Stimulated activated CD4-positive, alpha-beta T cell treated with anti-CD3 and anti-CD28 coated beads, TNF-alpha, amount 100 ng/mL, for 48 hours (primary cell): ENCODE results near the gene SALL1.

Source experiments
- DNase-seq, 3 donors: peaks; one replicate each; pipeline ENCODE4 v3.0.0-alpha.2; 2020; ENCODE audit warnings: low read depth in 3 of 3

Gene SALL1

DNA sequence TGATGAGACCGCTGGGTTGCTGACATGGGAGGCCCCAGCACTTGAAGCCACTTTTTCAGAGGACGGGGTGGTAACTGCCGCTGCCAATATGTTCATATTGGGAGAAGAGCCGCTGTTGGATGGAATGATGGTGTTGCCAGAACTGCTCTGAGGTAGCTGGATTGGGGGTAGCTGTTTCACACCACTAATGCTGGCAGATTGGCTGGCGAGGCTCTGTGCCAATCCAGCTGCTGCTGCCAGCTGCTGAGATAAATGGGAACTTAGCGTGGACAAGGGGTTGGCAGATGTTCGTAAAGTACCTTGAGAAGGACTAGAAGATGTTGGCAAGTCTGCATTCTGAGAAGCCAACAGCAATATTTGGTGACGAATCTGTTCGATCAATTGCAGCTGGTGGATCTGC, 10.0 kb downstream of the SALL1 start:
- DNase-seq, result no peak

DNA sequence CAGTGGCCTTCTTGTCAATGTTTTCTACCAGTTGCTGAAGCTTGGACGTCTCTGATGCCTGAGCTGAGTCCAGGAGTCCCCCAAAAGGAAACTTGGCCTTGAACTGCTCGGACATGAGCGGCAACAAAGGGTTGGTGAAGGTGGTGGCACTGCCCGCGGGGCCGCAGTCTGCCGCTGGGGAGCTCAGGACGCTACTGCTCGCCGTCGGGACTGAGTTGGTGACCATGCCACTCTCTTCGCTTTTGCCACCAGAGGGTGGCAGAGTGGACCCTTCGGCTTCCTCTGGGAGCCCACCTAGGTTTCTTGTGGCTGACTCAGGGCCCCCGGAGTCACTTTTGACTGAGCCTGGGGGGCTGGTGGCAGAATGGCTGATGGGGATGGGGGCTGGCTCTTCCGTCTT, 11.0 kb downstream of the SALL1 start:
- DNase-seq, result no peak

- no peak for DNase-seq
These were observed 11.5 kb downstream of the SALL1 start for GRCh38 chr16:51139568-51139967.

DNA sequence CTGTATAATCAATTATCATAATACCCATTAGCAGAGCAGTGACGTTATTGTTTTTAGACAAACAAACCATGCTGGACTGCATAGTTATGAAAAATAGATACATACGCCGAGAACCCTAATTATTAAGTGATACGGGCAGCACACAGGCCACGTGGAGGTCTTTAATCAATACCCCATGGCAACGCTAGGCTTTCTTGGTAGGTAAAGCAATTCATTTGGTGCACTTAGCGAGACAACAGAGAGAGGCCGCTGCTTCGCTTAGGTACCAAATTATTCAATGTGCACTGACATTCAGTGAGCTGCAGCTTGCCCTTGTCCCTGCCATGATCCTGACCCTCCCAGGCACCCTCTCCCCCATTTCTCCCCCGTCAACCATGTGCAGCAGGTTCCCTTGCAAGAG, 12.9 kb downstream of the SALL1 start:
- DNase-seq, result no peak

GRCh38 chr16:51137097-51137496, 14.0 kb downstream of the SALL1 start:
- no peak for DNase-seq

GRCh38 chr16:51134876-51135275, 16.2 kb downstream of the SALL1 start:
- DNase-seq, result no peak

GRCh38 chr16:51134269-51134812, 16.7 kb downstream of the SALL1 start:
- DNase-seq, result no peak

- no peak for DNase-seq
These were observed 17.4 kb downstream of the SALL1 start for GRCh38 chr16:51133688-51134087.

GRCh38 chr16:51133183-51133582, 17.9 kb downstream of the SALL1 start:
- no peak for DNase-seq

- no peak for DNase-seq
These were observed 18.5 kb downstream of the SALL1 start for GRCh38 chr16:51132490-51133115.

- no peak for DNase-seq
These were observed 19.5 kb downstream of the SALL1 start for GRCh38 chr16:51131619-51132018.

GRCh38 chr16:51129105-51129504, 22.0 kb downstream of the SALL1 start:
- no peak for DNase-seq

DNA sequence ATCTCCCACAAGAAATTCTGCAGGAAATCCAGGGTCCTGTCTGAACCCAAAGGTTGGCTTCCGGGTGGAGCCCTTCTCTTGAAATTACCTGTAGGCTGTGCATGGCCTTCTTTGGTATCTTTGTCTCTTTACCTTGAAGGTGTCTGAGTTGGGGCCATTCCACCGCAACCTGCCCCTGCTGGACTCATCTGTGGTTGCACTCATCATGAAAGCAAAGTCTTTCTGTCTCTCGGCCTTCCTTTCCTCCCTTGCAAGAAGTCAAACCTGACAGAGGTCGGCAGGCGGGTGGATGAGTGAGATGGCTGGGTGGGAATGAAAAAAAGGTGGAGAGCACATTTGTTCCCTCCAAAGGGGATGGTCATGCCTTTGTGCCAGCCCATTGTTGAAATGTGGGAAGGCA, 25.1 kb downstream of the SALL1 start:
- no peak for DNase-seq

GRCh38 chr16:51124896-51125295, 26.2 kb downstream of the SALL1 start:
- DNase-seq, result no peak

DNA sequence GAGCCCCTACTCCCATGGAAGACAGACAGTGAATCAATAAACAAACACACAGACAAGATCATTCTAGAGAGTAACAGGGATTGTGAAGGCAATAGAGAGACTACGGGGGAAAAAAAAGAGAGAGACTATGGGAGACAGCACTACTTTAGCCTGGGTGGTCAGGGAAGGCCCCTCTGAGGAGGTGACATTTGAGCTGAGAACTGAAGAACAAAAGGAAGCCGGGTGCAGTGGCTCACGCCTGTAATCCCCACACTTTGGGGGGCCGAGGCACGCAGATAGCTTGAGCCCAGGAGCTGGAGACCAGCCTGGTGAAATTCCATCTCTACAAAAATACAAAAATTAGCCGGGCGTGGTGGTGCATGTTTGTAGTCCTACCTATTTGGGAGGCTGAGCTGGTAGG, 29.2 kb downstream of the SALL1 start:
- DNase-seq, result no peak

- DNase-seq, result no peak
These were observed 30.2 kb downstream of the SALL1 start for GRCh38 chr16:51120730-51121347.

- no peak for DNase-seq
These were observed 30.9 kb downstream of the SALL1 start for GRCh38 chr16:51119973-51120729.

DNA sequence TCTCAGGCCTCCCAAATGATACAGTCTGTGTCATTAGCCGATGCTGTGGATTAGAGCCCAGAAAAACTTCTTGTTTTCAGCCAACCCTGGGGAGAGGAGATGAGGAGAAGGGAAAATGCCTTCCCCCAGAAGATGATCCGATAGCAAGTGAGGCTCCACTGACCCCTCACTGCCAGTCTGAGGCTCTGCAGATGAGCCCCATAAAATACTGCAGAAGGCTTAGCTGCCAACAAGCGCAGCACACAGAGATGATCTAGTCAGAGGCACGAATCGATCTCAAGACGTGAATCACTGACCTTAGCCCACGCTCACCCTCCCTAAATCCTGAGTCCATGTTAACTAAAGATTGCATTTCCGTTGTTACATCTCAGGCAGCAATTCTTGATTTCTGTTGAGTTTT, 31.5 kb downstream of the SALL1 start:
- DNase-seq, result no peak

DNA sequence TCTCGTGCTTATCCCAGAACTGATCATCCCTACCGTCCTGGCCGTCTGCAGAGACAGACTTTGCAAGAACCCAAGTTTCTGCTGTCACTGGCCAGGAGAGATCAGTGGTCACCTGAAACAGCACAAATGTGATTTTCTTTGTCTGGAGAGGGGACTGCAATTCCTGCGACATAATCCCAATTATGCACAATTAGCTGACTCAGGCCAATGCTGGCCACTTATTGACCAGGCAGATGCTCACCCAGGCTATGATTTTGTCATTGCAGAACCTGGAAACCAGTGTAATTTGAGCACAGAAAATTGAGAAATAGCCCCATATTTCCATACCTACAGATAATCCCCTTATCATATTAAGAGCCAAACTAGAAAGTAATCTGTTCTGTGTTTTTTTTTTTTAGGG, 34.7 kb downstream of the SALL1 start:
- no peak for DNase-seq

GRCh38 chr16:51114382-51114781, 36.7 kb downstream of the SALL1 start:
- DNase-seq, result no peak

DNA sequence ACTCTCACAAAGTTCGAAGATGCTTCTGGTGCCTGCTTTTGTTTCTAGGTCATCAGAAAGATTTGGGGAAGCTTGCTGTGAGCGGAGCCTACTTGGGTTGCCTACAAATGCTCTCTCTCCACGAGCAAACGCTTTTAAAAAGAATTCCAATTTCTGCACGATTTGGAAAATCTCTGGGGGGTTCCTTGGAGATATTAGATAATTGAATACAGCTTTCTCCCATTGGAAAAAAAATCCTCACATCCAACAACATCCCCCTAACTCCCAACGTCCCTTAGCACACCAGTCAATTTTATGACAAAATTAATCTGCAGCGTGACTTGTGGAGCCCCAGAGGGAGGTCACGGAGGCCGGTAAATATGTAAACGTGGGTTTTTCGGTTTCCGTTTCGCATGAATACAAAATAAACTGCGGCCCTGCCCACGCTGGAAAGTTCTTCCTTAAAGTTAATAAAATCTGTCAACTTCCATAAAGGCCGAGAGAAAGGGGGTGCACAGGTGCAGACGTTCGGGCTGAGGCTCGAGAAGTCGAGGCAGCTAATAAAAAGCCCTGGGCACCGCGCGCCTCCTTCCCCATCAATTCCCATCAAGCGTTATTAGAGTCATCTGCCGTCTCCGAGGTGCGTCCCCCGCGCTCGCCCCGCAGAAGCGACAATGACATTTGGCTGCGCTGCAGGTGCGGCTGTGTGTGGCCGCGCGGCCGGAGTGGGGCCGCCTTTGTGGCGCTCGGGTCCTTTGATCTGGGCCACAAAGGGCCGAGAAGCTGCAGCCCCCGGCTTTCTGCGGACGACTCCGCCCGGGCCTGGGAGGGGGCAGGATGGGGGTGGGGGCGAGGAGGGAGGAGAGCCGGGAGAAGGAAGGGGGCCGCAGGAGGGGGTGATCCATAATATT, 37.6 kb downstream of the SALL1 start:
- DNase-seq, result no peak

DNA sequence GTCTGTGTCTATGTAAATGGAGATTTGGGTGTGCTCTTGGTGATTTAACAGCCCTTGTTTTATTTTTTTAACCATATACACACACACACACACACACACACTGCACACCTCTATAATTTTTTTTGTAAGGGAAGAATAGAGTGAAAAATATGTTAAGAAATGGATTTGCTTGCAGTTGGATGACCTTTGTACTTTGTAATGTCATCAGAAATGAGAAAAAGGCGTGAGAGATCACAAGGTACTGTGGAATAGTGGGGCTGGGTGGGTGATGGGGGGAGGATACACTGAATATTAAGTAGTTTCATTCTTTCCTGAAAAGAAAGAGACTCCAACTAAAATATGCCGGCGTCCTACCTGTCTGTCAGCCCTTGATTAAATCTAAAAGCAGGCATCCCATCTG, 38.7 kb downstream of the SALL1 start:
- no peak for DNase-seq
